Glutamatergic neuron (in vitro differentiated cells): ENCODE data around the gene RSAD1. TPM values are rescaled to one million over a fixed set of nuclear protein-coding genes. Genes with fewer than 3 reads are reported as not detected.
A peak's percentile ranks its signal among the peaks of the same experiment; 100 is the strongest.

Source experiments
- DNase-seq: peaks from one replicate; pipeline ENCODE4 v3.0.0; 2022
- H3K27ac Mint-ChIP-seq: one replicate; pipeline ENCODE4 v1.8.0; 2020; ENCODE audit warnings: mild to moderate bottlenecking, mixed read lengths, inconsistent platforms; ENCODE audit not compliant: unreplicated experiment
- H3K27me3 Mint-ChIP-seq: one replicate; pipeline ENCODE4 v1.8.0; 2020; ENCODE audit warnings: mild to moderate bottlenecking, moderate library complexity, mixed read lengths, inconsistent platforms; ENCODE audit not compliant: unreplicated experiment
- H3K36me3 Mint-ChIP-seq: one replicate; pipeline ENCODE4 v1.8.0; 2020; ENCODE audit warnings: mild to moderate bottlenecking, mixed read lengths, inconsistent platforms; ENCODE audit not compliant: unreplicated experiment
- H3K4me1 Mint-ChIP-seq: one replicate; pipeline ENCODE4 v1.8.0; 2020; ENCODE audit warnings: mild to moderate bottlenecking, low read depth, mixed read lengths, inconsistent platforms; ENCODE audit not compliant: unreplicated experiment
- H3K4me3 Mint-ChIP-seq: one replicate; pipeline ENCODE4 v1.8.0; 2020; ENCODE audit warnings: mild to moderate bottlenecking, mixed read lengths, inconsistent platforms; ENCODE audit not compliant: unreplicated experiment
- H3K9me3 Mint-ChIP-seq: one replicate; pipeline ENCODE4 v1.8.0; 2020; ENCODE audit warnings: mild to moderate bottlenecking, moderate library complexity, mixed read lengths, inconsistent platforms; ENCODE audit not compliant: unreplicated experiment
- CTCF ChIP-seq: fragments of 200-600 bp; sonication (generic); IDR thresholded peaks from one replicate; pipeline ENCODE4 v1.5.0; 2021; ENCODE audit not compliant: partially characterized antibody, unreplicated experiment
- total RNA-seq: library from RNA; stranded (reverse); fragmentation: NEBNext Ultra II Directional; extraction: Animal tissue kit (Norgen Biotek cat#: 25700); gene quantifications from one replicate; pipeline ENCODE4 v1.2.1, GENCODE V29; 2021; ENCODE audit not compliant: unreplicated experiment

RSAD1 gene
- total RNA-seq, 1 donor from 2014 or later: 22.0 TPM

DNA sequence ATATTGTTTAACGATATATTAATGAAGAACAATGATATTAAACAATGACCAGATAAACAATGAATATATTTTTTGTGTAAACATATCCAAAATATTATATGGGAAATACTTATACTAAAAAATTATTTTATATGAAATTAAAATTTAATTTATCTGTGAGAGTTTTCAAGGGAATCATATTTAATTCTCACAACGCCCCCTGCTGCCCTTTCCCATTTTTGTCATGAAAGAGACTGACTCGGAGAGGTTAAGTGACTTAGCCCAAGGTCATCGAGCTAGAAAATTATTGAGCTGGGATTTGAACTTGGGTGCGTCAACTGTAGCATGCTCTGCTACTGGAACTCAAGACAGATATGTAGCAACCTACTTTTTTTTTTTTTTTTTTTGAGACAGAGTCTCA lies 22.4 kb downstream of the RSAD1 start:
- peak; percentile 49 for DNase-seq
- Mint-ChIP-seq H3K4me3 (no peak overlapping the region), H3K27me3 (peaks cover 5% of the 10 kb centered on the region), H3K9me3 (peaks cover 4% of the 10 kb centered on the region), H3K36me3 (no peaks in the 10 kb centered on the region), H3K4me1 (no peaks in the 10 kb centered on the region), H3K27ac (no peak overlapping the region)
- peak; percentile 72 for TF ChIP-seq CTCF

DNA sequence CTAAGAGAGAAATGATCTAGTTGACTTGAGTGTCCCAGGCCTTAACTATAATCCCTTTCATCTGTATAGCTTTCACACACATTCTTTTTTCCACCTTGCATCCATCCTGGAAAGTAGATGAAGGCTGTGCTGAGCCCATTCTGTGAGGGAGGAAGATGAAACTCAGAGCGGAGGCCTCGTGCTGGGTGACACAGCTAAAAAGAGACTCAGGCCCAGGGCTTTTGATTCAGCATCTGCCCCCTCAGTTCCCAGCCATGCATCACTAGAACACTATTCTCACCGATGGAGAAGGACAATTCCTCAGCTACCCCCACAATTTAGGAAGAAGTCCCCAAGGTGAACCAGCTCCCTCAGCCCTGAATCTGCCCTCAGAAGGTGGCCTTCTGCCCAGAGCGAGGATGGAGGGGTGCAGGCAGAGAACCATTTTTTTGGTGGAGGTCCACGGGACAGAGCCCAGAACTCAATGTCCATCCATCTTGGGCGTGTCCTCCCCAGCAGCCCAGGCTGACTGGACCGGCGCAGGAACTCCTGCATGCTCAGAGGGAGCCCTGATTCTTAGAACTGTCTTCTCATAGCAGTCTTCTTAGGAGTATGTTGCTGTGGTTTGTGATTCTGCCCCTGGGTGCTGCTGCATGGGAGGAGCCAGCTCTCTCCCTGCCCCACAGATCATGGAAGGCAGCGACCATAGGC lies 23.8 kb downstream of the RSAD1 start:
- Mint-ChIP-seq H3K36me3 (no peaks in the 10 kb centered on the region), H3K27ac (no peak overlapping the region), H3K4me3 (no peak overlapping the region), H3K9me3 (peaks cover 4% of the 10 kb centered on the region), H3K27me3 (peaks cover 6% of the 10 kb centered on the region), H3K4me1 (no peaks in the 10 kb centered on the region)
- no peak for TF ChIP-seq CTCF
- DNase-seq: no peak

DNA sequence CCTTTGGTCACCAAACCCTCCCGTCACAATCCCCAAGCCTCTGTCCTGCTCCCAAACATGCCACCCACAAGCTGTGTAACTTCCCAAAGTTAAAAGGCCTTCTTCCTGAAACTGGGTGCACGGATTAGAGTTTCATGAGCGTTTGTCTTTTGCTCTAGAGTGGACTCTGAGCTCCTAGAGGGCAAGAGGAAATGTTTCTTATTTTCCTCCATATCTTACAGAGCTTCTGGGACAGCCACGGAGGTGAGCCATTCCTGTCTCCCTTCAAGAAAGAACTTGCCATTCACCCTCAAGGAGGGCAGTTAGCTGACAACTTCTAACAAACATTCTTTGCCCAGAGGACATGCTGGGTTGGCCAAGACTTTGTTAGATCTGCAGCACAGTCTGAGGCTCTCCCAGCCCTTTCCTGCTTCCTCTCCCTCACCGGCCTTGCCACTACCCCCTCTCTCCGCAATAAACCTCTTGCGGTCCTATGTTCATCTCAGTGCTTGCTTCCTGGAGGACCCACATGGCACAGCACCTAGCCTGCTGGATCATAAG lies 27.0 kb downstream of the RSAD1 start:
- Mint-ChIP-seq H3K4me1 (no peaks in the 10 kb centered on the region), H3K36me3 (no peaks in the 10 kb centered on the region), H3K27ac (no peak overlapping the region), H3K9me3 (peaks cover 7% of the 10 kb centered on the region), H3K4me3 (no peak overlapping the region), H3K27me3 (peaks cover 12% of the 10 kb centered on the region)
- TF ChIP-seq CTCF: no peak
- DNase-seq: no peak

GRCh38 chr17:50506298-50506697 lies 27.6 kb downstream of the RSAD1 start:
- Mint-ChIP-seq H3K36me3 (no peaks in the 10 kb centered on the region), H3K27me3 (peaks cover 12% of the 10 kb centered on the region), H3K27ac (peak overlapping the region; percentile 22), H3K4me1 (peaks cover 5% of the 10 kb centered on the region), H3K9me3 (peaks cover 7% of the 10 kb centered on the region), H3K4me3 (peak overlapping the region; percentile 59)
- TF ChIP-seq CTCF: no peak
- no peak for DNase-seq

DNA sequence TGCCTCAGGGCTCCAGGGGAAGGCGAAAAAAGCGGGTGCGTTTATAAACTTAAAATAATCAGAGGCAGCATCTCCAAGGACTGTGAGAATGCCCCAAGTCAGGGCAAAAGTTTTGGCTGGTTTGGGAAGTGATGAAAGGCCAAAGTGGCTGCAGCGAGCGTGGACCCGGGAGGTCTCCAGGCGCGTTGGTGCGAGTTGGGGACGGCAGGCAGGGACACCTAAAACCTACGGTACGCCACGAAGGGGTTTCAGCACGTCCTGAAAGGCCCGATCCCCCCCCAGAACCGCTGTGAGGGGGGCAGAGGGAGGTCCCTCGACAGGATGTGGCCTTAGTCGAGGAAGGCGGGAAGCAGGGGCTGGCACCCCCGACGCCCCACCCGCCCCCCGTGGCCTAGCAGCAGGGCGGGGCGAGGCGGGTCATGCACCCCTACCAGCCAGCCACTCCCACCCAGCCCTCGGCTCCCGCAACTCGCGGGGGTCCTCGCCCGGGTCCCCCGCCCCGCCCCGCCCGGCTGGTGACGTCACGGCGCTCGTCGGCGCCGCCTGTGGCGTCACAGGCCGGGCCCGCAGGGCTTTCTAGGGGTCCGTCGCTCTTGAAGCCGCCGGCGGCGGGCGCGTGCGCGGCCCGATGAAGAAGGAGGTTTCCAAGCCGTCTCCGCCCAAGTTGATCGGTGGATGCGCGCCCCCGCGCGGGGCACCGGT lies 29.4 kb downstream of the RSAD1 start, which contains the start of gene MYCBPAP:
TSS of gene MYCBPAP (plus strand) at position 569 of the 702 bp plus-strand sequence. CDS start 236 bp downstream, outside the sequence.
- Mint-ChIP-seq H3K27ac (peak within 1 kb of the TSS; percentile 82), H3K36me3 (no peaks in the 10 kb centered on the region), H3K9me3 (peaks cover 6% of the 10 kb centered on the region), H3K27me3 (peaks cover 12% of the 10 kb centered on the region), H3K4me1 (peaks cover 10% of the 10 kb centered on the region), H3K4me3 (peak within 1 kb of the TSS; percentile 93)
- DNase-seq: peak; percentile 85
- TF ChIP-seq CTCF: no peak
